Fibroblast of gingiva (primary cell): ENCODE data around the gene ANKS3.

Source experiments
- DNase-seq: peaks from one replicate; pipeline ENCODE4 v3.0.0-alpha.2; 2011; ENCODE audit warnings: low read depth

ANKS3 gene, protein sequence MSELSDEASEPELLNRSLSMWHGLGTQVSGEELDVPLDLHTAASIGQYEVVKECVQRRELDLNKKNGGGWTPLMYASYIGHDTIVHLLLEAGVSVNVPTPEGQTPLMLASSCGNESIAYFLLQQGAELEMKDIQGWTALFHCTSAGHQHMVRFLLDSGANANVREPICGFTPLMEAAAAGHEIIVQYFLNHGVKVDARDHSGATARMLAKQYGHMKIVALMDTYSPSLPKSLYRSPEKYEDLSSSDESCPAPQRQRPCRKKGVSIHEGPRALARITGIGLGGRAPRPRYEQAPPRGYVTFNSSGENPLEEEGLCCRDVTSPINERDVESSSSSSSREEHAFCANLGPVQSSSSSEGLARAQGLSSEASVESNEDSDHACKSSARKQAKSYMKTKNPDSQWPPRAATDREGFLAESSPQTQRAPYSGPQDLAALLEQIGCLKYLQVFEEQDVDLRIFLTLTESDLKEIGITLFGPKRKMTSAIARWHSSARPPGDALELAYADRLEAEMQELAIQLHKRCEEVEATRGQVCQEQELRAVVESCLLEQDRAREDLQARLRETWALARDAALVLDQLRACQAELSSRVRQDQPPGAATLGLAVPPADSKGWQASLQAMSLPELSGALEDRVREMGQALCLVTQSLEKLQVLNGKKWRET

GRCh38 chr16:4734063-4734729 lies at the start of gene ANKS3, which contains the start of gene DNAAF8:
Gene ANKS3, minus strand, starts transcription at chr16:4734271. Its CDS starts 4,122 bp downstream, at chr16:4730149.
Gene DNAAF8, plus strand, starts transcription at chr16:4734537. Its CDS starts 1,978 bp downstream, at chr16:4736515.
- DNase-seq, result peak; percentile 98

GRCh38 chr16:4783251-4783950 lies 49.3 kb upstream of the ANKS3 start:
- DNase-seq, result no peak

GRCh38 chr16:4780235-4780634 lies 46.2 kb upstream of the ANKS3 start:
- no peak for DNase-seq

DNA sequence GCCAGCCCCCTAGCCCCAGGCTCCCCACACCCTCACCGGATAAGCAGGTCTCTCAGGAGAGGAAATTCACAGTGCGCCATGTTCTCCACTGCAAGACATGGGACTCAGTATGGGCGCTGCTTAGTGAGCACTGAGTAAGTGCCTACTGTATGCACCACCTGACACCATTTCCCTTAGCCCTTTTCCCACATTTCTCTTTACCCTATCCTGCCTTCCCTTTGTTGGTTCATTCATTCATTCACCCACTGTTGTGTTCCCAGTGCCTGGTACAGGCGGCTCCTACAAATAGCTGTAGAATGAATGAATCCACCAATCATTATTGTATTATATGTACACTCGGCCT lies 44.0 kb upstream of the ANKS3 start:
- no peak for DNase-seq

DNA sequence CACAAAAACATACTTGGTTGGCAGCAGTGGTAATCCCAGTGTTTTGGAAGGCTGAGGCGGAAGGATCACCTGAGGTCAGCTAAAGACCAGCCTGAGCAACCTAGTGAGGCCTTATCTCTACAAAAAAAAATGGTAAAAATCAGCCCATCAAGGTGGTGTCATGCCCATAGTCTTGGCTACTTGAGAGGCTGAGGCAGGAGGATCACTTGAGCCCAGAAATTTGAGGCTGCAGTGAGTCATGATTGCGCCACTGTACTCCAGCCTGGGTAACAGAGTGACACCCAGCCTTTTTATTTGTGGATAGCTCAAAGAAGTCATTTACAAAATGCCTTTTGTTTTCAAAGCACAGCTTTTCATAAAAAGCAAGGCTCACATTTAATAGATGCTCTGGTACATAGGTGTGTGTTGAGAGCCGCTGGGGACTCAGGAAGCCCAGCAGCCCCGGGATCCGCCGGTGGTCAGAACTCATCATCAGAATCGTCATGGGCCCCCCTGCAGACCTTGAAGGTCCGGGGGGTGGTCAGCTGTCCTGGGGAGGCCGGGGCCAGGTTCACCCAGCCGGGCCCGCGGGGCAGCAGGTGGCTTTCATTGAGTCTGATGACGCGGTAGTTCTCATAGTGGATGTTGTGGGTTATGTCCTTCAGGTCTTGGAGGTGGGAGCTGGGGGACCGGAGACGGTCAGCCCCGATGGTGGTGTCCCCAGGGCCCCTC lies 43.4 kb upstream of the ANKS3 start:
- no peak for DNase-seq

- no peak for DNase-seq
These were observed 42.2 kb upstream of the ANKS3 start for GRCh38 chr16:4776141-4776705.

DNA sequence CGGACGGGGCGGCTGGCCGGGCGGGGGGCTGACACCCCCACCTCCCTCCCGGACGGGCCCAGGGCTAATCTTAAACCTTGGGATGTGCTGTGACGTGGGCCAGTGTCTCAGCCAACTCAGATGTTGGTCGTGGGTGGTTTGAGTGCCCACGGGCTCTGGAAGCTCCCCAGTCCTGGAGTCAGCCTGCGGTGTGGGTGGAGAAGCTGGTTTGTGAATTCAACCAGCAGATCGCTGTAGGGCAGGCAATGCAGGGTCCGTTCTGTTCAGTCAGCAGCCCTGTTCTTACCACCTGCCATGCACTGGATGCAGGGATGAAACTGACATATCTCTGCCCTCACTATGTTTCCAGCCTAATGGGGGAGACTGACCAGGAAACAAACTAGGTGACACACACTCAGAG lies 40.9 kb upstream of the ANKS3 start:
- DNase-seq, result no peak

DNA sequence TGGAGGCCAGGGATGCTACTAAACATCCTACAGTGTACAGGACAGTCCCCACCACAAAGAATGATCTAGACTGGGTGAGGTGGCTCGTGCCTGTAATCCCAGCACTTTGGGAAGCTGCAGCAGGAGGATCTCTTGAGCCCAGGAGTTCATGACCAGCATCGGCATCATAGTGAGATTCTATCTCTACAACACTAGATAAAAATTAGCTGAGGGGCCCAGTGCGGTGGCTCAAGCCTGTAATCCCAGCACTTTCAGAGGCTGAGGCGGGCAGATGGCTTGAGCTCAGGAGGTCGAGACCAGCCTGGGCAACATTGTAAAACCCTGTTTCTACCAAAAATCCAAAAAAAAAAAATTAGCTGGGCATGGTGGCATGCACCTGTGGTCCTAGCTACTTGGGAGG lies 38.3 kb upstream of the ANKS3 start:
- no peak for DNase-seq

DNA sequence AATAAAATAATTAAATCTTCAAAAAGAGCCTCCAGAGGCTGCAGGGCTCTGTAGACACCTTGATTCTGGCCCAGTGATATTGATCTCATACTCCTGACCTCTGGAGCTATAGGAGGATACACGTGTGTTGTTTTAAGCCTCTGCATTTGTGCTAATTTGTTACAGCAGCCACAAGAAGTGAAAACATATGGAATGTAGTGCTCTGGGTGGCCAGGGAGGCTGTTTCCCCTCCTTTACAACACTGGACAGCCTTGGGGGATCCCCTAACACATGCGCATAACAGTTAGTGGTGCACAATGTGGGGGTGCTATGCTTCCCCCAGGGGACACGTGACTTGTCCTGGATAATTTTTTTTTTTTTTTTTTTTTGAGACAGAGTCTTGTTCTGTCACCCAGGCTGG lies 37.6 kb upstream of the ANKS3 start:
- DNase-seq, result no peak

GRCh38 chr16:4769306-4769638 lies 35.2 kb upstream of the ANKS3 start:
- DNase-seq, result no peak

DNA sequence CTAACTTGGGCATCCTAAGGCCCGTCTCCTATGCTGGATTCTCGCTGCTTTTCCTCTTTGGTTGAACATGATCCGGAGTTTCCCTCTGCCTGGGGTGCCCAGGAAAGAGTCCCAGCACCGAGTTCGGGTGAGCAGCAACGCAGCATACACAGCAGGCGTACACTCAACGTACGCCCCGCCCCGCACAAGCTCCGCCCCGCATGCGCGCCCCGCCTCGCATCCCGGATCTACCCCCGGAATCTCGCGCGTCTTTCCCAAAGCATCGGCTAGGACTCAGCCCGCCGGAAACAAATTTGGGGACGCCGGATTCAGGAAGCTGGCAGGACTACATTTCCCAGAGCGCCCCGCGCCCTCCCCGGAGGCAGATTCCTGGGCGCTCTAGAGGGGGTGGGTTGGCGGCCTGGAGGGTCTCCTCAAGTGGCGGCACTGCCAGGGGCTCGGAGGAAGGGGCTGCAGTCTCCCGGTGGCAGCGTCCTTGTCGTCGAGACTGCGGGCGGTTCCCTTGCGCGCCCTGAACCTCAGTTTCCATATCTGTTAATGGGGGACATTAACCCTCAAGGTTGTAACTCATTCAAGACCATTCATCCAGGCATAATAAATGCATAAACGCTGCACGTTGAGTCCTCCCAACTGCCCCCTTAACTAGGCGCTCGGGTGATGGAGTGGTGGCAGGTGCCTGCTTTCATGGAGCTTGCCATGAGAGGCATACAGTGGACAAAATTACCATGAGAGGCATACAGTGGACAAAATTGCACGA lies 34.7 kb upstream of the ANKS3 start:
- peak; percentile 93 for DNase-seq

DNA sequence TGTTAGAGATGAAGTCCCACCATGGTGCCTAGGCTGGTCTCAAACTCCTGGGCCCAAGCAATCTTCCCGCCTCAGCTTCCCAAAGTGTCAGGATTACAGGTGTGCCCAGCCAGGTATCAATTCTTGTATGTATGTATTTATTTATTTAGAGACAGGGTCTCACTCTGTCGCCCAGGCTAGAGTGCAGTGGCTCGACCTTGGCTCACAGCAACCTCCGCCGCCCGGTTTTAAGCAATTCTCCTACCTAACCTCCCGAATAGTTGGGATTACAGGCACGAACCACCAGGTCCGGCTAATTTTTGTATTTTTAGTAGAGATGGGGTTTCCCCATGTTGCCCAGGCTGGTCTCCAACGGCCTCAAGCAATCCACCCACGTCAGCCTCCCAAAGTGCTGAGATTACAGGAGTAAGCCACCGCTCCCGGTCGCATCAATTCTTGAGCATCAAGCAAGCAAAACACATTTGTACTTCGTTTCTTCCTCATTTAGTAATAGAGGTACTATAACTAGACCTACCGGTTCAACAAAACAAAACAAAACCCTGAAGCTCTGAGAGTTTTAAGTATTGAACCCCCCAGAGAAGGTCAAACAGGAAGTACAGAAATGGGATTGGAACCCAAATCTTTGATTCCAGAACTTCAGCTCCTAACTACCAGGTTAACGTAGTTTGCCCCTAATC lies 33.9 kb upstream of the ANKS3 start:
- peak; percentile 28 for DNase-seq

- peak; percentile 95 for DNase-seq
These were observed 33.0 kb upstream of the ANKS3 start, which contains the start of gene ZNF500 for GRCh38 chr16:4766875-4767628. Gene ZNF500, minus strand, starts transcription at chr16:4767162. Its CDS starts 1,184 bp downstream, at chr16:4765978.

- no peak for DNase-seq
These were observed 31.7 kb upstream of the ANKS3 start for GRCh38 chr16:4765511-4766474.

GRCh38 chr16:4763791-4764190 lies 29.7 kb upstream of the ANKS3 start:
- no peak for DNase-seq

DNA sequence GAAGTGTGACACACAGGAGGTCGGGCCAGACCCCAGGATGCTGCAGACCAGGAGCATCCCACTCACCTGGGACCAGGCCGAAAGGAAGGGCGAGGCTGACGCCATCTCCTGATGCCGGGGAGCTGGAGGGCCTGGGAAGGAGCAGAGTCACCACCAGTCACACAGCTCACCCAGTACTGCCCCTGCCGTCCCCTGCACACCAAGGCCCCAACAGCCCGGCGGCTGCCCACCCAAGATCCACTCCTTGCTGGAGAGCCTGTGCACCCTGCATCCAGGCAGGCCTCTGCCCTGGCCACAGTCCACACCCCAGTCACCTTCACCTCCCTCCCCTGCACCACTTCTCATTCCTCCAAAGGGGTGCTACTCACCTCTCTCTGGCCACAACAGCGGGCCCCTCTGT lies 28.1 kb upstream of the ANKS3 start:
- no peak for DNase-seq

- no peak for DNase-seq
These were observed 26.3 kb upstream of the ANKS3 start for GRCh38 chr16:4760221-4760910.

- DNase-seq, result no peak
These were observed 21.6 kb upstream of the ANKS3 start for GRCh38 chr16:4755687-4756086.
